BJ (cell line): ENCODE measurements around the gene GNGT2. TPM values are rescaled to one million over a fixed set of nuclear protein-coding genes. Genes with fewer than 3 reads are reported as not detected.
A peak's percentile ranks its signal among the peaks of the same experiment; 100 is the strongest.

Source experiments
- CTCF ChIA-PET: fragments of 350-600 bp; formaldehyde crosslinking; extraction: SDS; loops from one replicate; lab custom pipeline; 2021; ENCODE audit warnings: antibody characterized with exemption, inconsistent platforms; lab: Yijun Ruan, JAX
- POLR2A ChIA-PET: fragments of 300-600 bp; sonication (Branson Sonifier 250); formaldehyde crosslinking; extraction: SDS; loops from one replicate; lab custom pipeline; 2021; ENCODE audit warnings: antibody characterized with exemption; lab: Charles Lee
- DNase-seq: peaks from one replicate; pipeline ENCODE4 v3.0.0-alpha.2; 2011; ENCODE audit warnings: low read depth
- H3K27me3 ChIP-seq: 2 replicates; pipeline ENCODE4 v1.6.0; 2011; ENCODE audit warnings: low read length; ENCODE audit not compliant: control insufficient read depth, insufficient read depth
- H3K36me3 ChIP-seq: 2 replicates; pipeline ENCODE4 v1.5.1; 2011; ENCODE audit warnings: low read length; ENCODE audit not compliant: control insufficient read depth, insufficient read depth
- H3K4me3 ChIP-seq: 2 replicates; pipeline ENCODE4 v1.5.1; 2011; ENCODE audit warnings: low read depth, mild to moderate bottlenecking, control low read depth, low read length
- polyA plus RNA-seq: library from polyadenylated mRNA; depleted of rRNA; stranded (reverse); fragments of >200 nt; gene quantifications from 2 replicates; pipeline ENCODE4 v1.2.3, GENCODE V29; 2011
- TF ChIP-seq, protein P1 (sequence below): IDR thresholded peaks from 2 replicates; pipeline ENCODE4 v1.5.1; 2011; ENCODE audit warnings: low read depth, mild to moderate bottlenecking, control low read depth, inconsistent platforms, low read length, moderate library complexity; ENCODE audit not compliant: insufficient read depth

Gene GNGT2
- polyA plus RNA-seq, 1 experiment: 0.45 TPM

DNA sequence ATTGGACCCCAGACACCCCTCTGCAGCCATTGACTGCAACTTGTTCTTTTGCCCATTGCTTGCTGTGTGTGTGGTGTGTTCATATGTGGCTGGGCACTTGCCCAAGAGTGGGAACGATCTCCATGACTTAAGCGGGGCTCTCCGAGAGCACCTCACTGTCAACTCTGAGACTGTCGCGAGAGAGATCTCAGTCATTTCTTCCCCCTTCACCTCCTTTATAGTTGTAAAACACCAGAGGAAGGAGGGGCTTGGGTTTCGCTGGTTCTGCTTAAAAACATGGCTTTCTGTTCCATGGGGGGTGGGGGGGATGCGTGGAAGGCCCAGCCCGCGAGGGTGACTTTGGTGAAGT lies 12.8 kb upstream of the GNGT2 start:
- no peaks in the 10 kb centered on the region for H3K36me3 ChIP-seq
- no peak overlapping the region for H3K4me3 ChIP-seq
- TF ChIP-seq, protein P1, sequence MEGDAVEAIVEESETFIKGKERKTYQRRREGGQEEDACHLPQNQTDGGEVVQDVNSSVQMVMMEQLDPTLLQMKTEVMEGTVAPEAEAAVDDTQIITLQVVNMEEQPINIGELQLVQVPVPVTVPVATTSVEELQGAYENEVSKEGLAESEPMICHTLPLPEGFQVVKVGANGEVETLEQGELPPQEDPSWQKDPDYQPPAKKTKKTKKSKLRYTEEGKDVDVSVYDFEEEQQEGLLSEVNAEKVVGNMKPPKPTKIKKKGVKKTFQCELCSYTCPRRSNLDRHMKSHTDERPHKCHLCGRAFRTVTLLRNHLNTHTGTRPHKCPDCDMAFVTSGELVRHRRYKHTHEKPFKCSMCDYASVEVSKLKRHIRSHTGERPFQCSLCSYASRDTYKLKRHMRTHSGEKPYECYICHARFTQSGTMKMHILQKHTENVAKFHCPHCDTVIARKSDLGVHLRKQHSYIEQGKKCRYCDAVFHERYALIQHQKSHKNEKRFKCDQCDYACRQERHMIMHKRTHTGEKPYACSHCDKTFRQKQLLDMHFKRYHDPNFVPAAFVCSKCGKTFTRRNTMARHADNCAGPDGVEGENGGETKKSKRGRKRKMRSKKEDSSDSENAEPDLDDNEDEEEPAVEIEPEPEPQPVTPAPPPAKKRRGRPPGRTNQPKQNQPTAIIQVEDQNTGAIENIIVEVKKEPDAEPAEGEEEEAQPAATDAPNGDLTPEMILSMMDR: no peak
- ChIA-PET CTCF (interaction anchor here (1.2 to 2.7 kb wide), 8 partner anchors 11 to 190 kb away, joined by 3 to 14 read pairs (median 4); no protein-coding TSS in a partner anchor), POLR2A (no interaction called here)
- no peak for DNase-seq
- H3K27me3 ChIP-seq: peaks cover 35% of the 10 kb centered on the region

- TF ChIP-seq, protein P1: no peak
- Histone ChIP-seq H3K4me3 (no peak overlapping the region), H3K36me3 (no peaks in the 10 kb centered on the region), H3K27me3 (peaks cover 20% of the 10 kb centered on the region)
- DNase-seq: no peak
- POLR2A ChIA-PET: no interaction called here
- CTCF ChIA-PET: interaction anchor here (1.0 to 2.5 kb wide), 2 partner anchors 7 to 8 kb away, joined by 3 to 5 read pairs; no protein-coding TSS in a partner anchor
Measured at GRCh38 chr17:49219987-49220386, 9.6 kb upstream of the GNGT2 start.

DNA sequence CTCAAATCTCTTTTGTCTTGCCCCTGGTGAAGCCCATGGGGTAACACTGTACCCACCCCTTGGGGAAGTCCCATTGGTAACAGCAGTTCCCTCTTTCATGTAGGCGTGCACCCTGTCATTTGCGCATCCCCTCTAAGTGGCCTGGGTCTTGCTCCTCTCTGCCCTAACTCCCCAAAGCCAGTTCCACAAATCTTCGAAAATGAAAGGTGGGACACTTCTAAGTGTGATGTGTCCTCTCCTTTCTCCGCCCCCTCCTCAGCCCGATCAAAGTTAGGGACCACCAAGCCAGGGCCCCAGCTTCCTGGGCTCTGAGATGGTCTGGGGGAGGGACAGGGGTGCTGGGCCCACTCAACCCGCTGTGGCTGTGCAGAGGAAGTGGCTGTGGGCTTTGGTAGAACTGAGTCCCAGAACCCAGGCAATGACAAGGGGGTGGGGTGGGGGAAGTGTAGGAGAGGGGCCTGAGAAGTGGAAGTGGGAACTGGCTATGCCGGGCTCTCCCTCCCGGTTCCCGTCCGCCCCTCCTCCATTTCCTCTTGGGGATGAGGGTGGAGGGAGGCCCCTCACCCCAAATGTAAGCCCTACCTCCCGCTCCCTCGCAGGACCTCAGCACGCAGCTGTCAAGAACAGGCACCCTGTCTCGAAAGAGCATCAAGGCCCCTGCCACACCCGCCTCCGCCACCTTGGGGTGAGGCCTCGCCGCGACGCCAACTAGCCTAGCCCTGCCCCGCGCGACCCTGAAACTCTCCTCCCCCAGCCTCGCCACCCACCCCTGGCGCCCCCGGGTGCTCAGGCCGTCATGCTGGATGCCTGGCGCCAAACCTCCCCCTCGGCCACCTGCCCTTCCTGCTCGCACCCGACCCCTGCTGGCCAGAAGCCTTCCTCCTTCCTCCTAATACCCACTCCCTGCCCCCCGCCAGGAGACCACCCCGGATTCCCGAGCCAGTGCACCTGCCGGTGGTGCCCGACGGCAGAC lies 8.9 kb upstream of the GNGT2 start:
- no peak for DNase-seq
- Histone ChIP-seq H3K4me3 (no peak overlapping the region), H3K27me3 (peaks cover 13% of the 10 kb centered on the region), H3K36me3 (no peaks in the 10 kb centered on the region)
- POLR2A ChIA-PET: no interaction called here
- TF ChIP-seq, protein P1: peak; percentile 37; the same call in 1 of the 2 replicates
- CTCF ChIA-PET: interaction anchor here (1.0 to 2.5 kb wide), 2 partner anchors 8 to 9 kb away, joined by 3 to 5 read pairs; no protein-coding TSS in a partner anchor

GRCh38 chr17:49217651-49218413 lies 7.5 kb upstream of the GNGT2 start:
- TF ChIP-seq, protein P1: no peak
- no peak overlapping the region for H3K4me3 ChIP-seq
- ChIA-PET CTCF (interaction anchor here (1.0 to 2.5 kb wide), 2 partner anchors 9 to 17 kb away, joined by 4 to 5 read pairs; no protein-coding TSS in a partner anchor), POLR2A (no interaction called here)
- H3K27me3 ChIP-seq: peaks cover 3% of the 10 kb centered on the region; the same call in 1 of the 2 replicates
- no peak for DNase-seq
- no peaks in the 10 kb centered on the region for H3K36me3 ChIP-seq
